ENCODE data around the gene POC1A. TPM values are rescaled to one million over a fixed set of nuclear protein-coding genes. Genes with fewer than 3 reads are reported as not detected.

Gene POC1A
- polyA plus RNA-seq, 1 donor from 2014 or later, result 1.3 TPM

DNA sequence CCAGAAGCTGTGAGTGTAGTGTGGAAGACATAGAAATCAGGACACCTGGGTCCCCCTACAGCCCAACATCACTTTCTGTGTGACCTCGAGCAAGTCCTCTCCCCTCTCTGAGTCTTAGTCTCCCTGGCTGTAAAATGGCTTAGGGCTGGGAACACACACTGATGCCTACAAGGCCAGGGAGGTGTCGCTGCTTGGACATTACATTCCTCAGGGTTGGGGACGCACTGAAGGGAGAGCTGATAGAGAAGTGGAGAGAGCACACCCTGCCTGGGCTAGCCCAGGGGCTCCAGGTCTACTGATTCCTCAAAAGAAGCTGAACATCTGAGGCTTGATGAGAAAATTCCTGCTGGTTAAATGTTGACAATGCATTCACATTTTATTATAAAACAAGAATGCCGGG lies 37.4 kb upstream of the POC1A start:
- Histone ChIP-seq H3K4me2 (ENCODE audit: low read length) (no peak overlapping the region), H3K9ac (ENCODE audit: low read length) (no peak overlapping the region), H3K27me3 (ENCODE audit: insufficient read depth, low read depth, low read length) (no peaks in the 10 kb centered on the region), H4K20me1 (ENCODE audit: insufficient read depth) (no peaks in the 10 kb centered on the region), H3K79me2 (replicated peaks; ENCODE audit: insufficient read depth, low read length) (no peaks in the 10 kb centered on the region), H3K9me3 (ENCODE audit: low read length) (no peaks in the 10 kb centered on the region), H3F3A (ENCODE audit: insufficient read depth, low read length, poor library complexity, severe bottlenecking) (no peaks in the 10 kb centered on the region), H3K36me3 (ENCODE audit: insufficient read depth, low read length) (no peaks in the 10 kb centered on the region), H3K27ac (ENCODE audit: low read length) (no peak overlapping the region), H2AFZ (ENCODE audit: low read depth, low read length) (no peak overlapping the region), H3K9me2 (ENCODE audit: insufficient read depth, low read length) (no peaks in the 10 kb centered on the region), H3K4me3 (ENCODE audit: low read length) (no peak overlapping the region)
- no peak for TF ChIP-seq EZH2 (IDR thresholded peaks at IDR 0.05; ENCODE audit: borderline replicate concordance, insufficient read depth, low read length, poor library complexity, severe bottlenecking)
- no peak for TF ChIP-seq RAD21 (conservative IDR thresholded peaks at IDR 0.05)
- no peak for TF ChIP-seq SMC3 (conservative IDR thresholded peaks at IDR 0.05; ENCODE audit: poor library complexity)
- TF ChIP-seq, protein P1, sequence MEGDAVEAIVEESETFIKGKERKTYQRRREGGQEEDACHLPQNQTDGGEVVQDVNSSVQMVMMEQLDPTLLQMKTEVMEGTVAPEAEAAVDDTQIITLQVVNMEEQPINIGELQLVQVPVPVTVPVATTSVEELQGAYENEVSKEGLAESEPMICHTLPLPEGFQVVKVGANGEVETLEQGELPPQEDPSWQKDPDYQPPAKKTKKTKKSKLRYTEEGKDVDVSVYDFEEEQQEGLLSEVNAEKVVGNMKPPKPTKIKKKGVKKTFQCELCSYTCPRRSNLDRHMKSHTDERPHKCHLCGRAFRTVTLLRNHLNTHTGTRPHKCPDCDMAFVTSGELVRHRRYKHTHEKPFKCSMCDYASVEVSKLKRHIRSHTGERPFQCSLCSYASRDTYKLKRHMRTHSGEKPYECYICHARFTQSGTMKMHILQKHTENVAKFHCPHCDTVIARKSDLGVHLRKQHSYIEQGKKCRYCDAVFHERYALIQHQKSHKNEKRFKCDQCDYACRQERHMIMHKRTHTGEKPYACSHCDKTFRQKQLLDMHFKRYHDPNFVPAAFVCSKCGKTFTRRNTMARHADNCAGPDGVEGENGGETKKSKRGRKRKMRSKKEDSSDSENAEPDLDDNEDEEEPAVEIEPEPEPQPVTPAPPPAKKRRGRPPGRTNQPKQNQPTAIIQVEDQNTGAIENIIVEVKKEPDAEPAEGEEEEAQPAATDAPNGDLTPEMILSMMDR (IDR thresholded peaks at IDR 0.05; ENCODE audit: poor library complexity, severe bottlenecking), result no peak
- TF ChIP-seq, protein P2, sequence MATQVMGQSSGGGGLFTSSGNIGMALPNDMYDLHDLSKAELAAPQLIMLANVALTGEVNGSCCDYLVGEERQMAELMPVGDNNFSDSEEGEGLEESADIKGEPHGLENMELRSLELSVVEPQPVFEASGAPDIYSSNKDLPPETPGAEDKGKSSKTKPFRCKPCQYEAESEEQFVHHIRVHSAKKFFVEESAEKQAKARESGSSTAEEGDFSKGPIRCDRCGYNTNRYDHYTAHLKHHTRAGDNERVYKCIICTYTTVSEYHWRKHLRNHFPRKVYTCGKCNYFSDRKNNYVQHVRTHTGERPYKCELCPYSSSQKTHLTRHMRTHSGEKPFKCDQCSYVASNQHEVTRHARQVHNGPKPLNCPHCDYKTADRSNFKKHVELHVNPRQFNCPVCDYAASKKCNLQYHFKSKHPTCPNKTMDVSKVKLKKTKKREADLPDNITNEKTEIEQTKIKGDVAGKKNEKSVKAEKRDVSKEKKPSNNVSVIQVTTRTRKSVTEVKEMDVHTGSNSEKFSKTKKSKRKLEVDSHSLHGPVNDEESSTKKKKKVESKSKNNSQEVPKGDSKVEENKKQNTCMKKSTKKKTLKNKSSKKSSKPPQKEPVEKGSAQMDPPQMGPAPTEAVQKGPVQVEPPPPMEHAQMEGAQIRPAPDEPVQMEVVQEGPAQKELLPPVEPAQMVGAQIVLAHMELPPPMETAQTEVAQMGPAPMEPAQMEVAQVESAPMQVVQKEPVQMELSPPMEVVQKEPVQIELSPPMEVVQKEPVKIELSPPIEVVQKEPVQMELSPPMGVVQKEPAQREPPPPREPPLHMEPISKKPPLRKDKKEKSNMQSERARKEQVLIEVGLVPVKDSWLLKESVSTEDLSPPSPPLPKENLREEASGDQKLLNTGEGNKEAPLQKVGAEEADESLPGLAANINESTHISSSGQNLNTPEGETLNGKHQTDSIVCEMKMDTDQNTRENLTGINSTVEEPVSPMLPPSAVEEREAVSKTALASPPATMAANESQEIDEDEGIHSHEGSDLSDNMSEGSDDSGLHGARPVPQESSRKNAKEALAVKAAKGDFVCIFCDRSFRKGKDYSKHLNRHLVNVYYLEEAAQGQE (IDR thresholded peaks at IDR 0.05; ENCODE audit: borderline replicate concordance), result no peak
- TF ChIP-seq TAF1 (IDR thresholded peaks at IDR 0.05; ENCODE audit: low read depth), result no peak
- no peak for TF ChIP-seq MXI1 (conservative IDR thresholded peaks at IDR 0.05; ENCODE audit: poor library complexity, severe bottlenecking)
- TF ChIP-seq POLR2AphosphoS5 (IDR thresholded peaks at IDR 0.05), result no peak
- no peak for TF ChIP-seq EP300 (conservative IDR thresholded peaks at IDR 0.05; ENCODE audit: poor library complexity, severe bottlenecking)

DNA sequence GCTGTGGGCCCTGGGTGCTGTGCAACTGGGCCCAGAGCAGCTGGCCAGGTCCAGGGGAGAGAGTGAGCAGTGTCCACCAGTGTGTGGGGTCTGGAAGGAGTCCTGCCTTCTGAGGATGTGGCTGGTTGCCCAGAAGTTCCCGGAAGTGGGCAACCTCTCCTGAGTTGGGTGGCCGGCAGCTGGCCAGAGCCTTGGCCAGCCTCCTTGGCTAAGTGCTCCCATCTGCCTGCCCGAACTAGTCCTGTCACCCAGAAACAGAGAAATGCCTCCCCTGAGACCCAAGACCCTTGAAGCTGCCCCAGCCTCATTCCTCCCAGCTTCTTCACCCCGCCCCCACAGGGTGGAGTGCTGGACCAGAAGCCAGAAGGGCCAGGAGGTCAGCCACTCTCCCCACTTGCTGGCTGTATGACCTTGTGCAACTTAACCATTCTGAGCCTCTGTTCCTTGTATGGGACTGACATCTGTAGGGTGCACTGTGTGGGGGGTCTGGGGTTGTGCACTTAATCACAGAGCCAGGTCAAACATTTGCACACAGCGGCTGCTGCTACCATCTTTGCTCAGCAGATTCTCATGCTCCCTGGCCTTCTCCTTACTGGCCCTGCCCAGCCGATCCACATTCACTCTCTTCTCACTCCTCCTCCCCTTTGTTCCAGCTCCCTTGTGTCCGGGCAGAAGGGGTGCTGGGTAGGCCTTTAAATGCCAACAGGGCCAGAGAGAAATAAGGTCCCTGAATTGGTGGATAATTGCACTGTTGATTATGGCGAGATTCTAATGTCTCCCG lies 36.3 kb upstream of the POC1A start:
- no peak overlapping the region for H3K27ac ChIP-seq (ENCODE audit: low read length)
- H3K4me3 ChIP-seq (ENCODE audit: low read length), result no peak overlapping the region
- H3F3A ChIP-seq (ENCODE audit: insufficient read depth, low read length, poor library complexity, severe bottlenecking), result no peaks in the 10 kb centered on the region
- no peak overlapping the region for H3K4me2 ChIP-seq (ENCODE audit: low read length)
- no peak overlapping the region for H3K9ac ChIP-seq (ENCODE audit: low read length)
- no peaks in the 10 kb centered on the region for H3K79me2 ChIP-seq (replicated peaks; ENCODE audit: insufficient read depth, low read length)
- H3K36me3 ChIP-seq (ENCODE audit: insufficient read depth, low read length), result no peaks in the 10 kb centered on the region
- no peaks in the 10 kb centered on the region for H3K27me3 ChIP-seq (ENCODE audit: insufficient read depth, low read depth, low read length)
- H2AFZ ChIP-seq (ENCODE audit: low read depth, low read length), result no peak overlapping the region
- H3K9me3 ChIP-seq (ENCODE audit: low read length), result no peaks in the 10 kb centered on the region
- no peaks in the 10 kb centered on the region for H4K20me1 ChIP-seq (ENCODE audit: insufficient read depth)
- H3K9me2 ChIP-seq (ENCODE audit: insufficient read depth, low read length), result no peaks in the 10 kb centered on the region
- TF ChIP-seq RAD21 (conservative IDR thresholded peaks at IDR 0.05) (no peak), MXI1 (conservative IDR thresholded peaks at IDR 0.05; ENCODE audit: poor library complexity, severe bottlenecking) (no peak), EP300 (conservative IDR thresholded peaks at IDR 0.05; ENCODE audit: poor library complexity, severe bottlenecking) (no peak), SMC3 (conservative IDR thresholded peaks at IDR 0.05; ENCODE audit: poor library complexity) (no peak), POLR2AphosphoS5 (IDR thresholded peaks at IDR 0.05) (no peak), EZH2 (IDR thresholded peaks at IDR 0.05; ENCODE audit: borderline replicate concordance, insufficient read depth, low read length, poor library complexity, severe bottlenecking) (no peak), TAF1 (IDR thresholded peaks at IDR 0.05; ENCODE audit: low read depth) (no peak)
- TF ChIP-seq, protein P1 (IDR thresholded peaks at IDR 0.05; ENCODE audit: poor library complexity, severe bottlenecking), result no peak
- TF ChIP-seq, protein P2 (IDR thresholded peaks at IDR 0.05; ENCODE audit: borderline replicate concordance), result no peak

Measured in neural cell (in vitro differentiated cells).